ENCODE data around the gene AQP7. TPM values are rescaled to one million over a fixed set of nuclear protein-coding genes. Genes with fewer than 3 reads are reported as not detected.
"Not testable (repeated sequence)": the region's sequence is repeated elsewhere in the genome, so short reads cannot be mapped to it uniquely, and the experiment has no call there.

Gene AQP7
- total and polyA plus RNA-seq, 2 donors (not counting 1 experiment from before 2014, with no cell fraction given), result not detected

- Histone ChIP-seq H3K36me3 (replicated peaks in 1 of 2; ENCODE audit: control extremely low read depth in 1 of 2, control insufficient read depth in 1 of 2, extremely low read depth in 1 of 2, insufficient read depth in 2 of 2, low read length in 1 of 2) (no peaks in the 10 kb centered on the region), H3K27ac (ENCODE audit: low read length in 2 of 2) (no peak overlapping the region), H2AFZ (ENCODE audit: insufficient read depth, low read depth, low read length, poor library complexity, severe bottlenecking) (no peak overlapping the region), H3K4me3 (ENCODE audit: control extremely low read depth in 1 of 5, extremely low read depth in 1 of 5, insufficient read depth in 1 of 5, low read depth in 2 of 5, low read length in 4 of 5) (no peak overlapping the region), H3K9me3 (ENCODE audit: control extremely low read depth in 1 of 3, control insufficient read depth in 2 of 3, insufficient read depth in 1 of 3, low read length in 2 of 3) (no peaks in the 10 kb centered on the region), H3K4me2 (replicated peaks; ENCODE audit: low read depth, low read length, poor library complexity, severe bottlenecking) (no peak overlapping the region), H3K27me3 (replicated peaks in 1 of 4; ENCODE audit: control extremely low read depth in 1 of 4, control insufficient read depth in 3 of 4, insufficient read depth in 4 of 4, low read length in 3 of 4) (no peaks in the 10 kb centered on the region), H3K4me1 (ENCODE audit: control insufficient read depth in 2 of 2, insufficient read depth in 2 of 2, low read length in 2 of 2) (no peaks in the 10 kb centered on the region), H3K79me2 (ENCODE audit: control insufficient read depth, insufficient read depth, low read length) (no peaks in the 10 kb centered on the region), H4K20me1 (ENCODE audit: control insufficient read depth, insufficient read depth, low read length, poor library complexity, severe bottlenecking) (no peaks in the 10 kb centered on the region), H3K9ac (ENCODE audit: low read length) (no peak overlapping the region)
- Mint-ChIP-seq H3K4me3 (no peak overlapping the region), H3K9me3 (ENCODE audit: insufficient read depth) (no peaks in the 10 kb centered on the region), H3K4me1 (no peaks in the 10 kb centered on the region), H3K27ac (no peak overlapping the region), H3K27me3 (peaks cover 9% of the 10 kb centered on the region)
- ChIA-PET CTCF (interaction anchor here (0.7 to 2.4 kb wide), 5 partner anchors 18 to 317 kb away, joined by 3 to 24 read pairs (median 3); no protein-coding TSS in a partner anchor), POLR2A (no interaction called here)
- WGBS (ENCODE audit: insufficient coverage), result 91% methylated on average over 15 of the region's 17 CpGs
- intact Hi-C loops (cut with micrococcal nuclease), result loop anchor here (2.0 to 10.0 kb wide), 2 partner anchors 63 to 91 kb away; no protein-coding TSS in a partner anchor
- no peak for TF ChIP-seq EZH2 (IDR thresholded peaks at IDR 0.05; ENCODE audit: borderline replicate concordance, insufficient read depth, low read depth, low read length, poor library complexity, severe bottlenecking)
- no peak for TF ChIP-seq CTCF (IDR thresholded peaks at IDR 0.05)
- DNase-seq (no peak), ATAC-seq (ENCODE audit: low read depth) (no peak)
These were observed 1.8 kb upstream of the AQP7 start for GRCh38 chr9:33403941-33404787.

- H3K9me3 ChIP-seq (ENCODE audit: control extremely low read depth in 1 of 3, control insufficient read depth in 2 of 3, insufficient read depth in 1 of 3, low read length in 2 of 3); CTCF ChIA-PET; H4K20me1 ChIP-seq (ENCODE audit: control insufficient read depth, insufficient read depth, low read length, poor library complexity, severe bottlenecking); H3K9ac ChIP-seq (ENCODE audit: low read length); POLR2A ChIA-PET; H3K4me1 ChIP-seq (ENCODE audit: control insufficient read depth in 2 of 2, insufficient read depth in 2 of 2, low read length in 2 of 2); H3K27ac ChIP-seq (ENCODE audit: low read length in 2 of 2); H3K4me3 ChIP-seq (ENCODE audit: control extremely low read depth in 1 of 5, extremely low read depth in 1 of 5, insufficient read depth in 1 of 5, low read depth in 2 of 5, low read length in 4 of 5); H3K9me3 Mint-ChIP-seq (ENCODE audit: insufficient read depth); H3K27me3 ChIP-seq (replicated peaks in 1 of 4; ENCODE audit: control extremely low read depth in 1 of 4, control insufficient read depth in 3 of 4, insufficient read depth in 4 of 4, low read length in 3 of 4); H3K4me2 ChIP-seq (replicated peaks; ENCODE audit: low read depth, low read length, poor library complexity, severe bottlenecking); H3K27ac Mint-ChIP-seq; H3K4me1 Mint-ChIP-seq; ATAC-seq (ENCODE audit: low read depth); H2AFZ ChIP-seq (ENCODE audit: insufficient read depth, low read depth, low read length, poor library complexity, severe bottlenecking); H3K36me3 ChIP-seq (replicated peaks in 1 of 2; ENCODE audit: control extremely low read depth in 1 of 2, control insufficient read depth in 1 of 2, extremely low read depth in 1 of 2, insufficient read depth in 2 of 2, low read length in 1 of 2); H3K27me3 Mint-ChIP-seq; H3K79me2 ChIP-seq (ENCODE audit: control insufficient read depth, insufficient read depth, low read length); H3K4me3 Mint-ChIP-seq; DNase-seq: not testable (repeated sequence)
- intact Hi-C loops (cut with micrococcal nuclease), result loop anchor here (2.0 to 10.0 kb wide), 2 partner anchors 65 to 93 kb away; no protein-coding TSS in a partner anchor
- WGBS (ENCODE audit: insufficient coverage), result 100% methylated on average over 4 of the region's 10 CpGs
These were observed 559 bp downstream of the AQP7 start for GRCh38 chr9:33401809-33402208.

GRCh38 chr9:33399047-33399446 is 3.3 kb downstream of the AQP7 start:
- H3K4me1 ChIP-seq (ENCODE audit: control insufficient read depth in 2 of 2, insufficient read depth in 2 of 2, low read length in 2 of 2); H3K27me3 Mint-ChIP-seq; H3K4me2 ChIP-seq (replicated peaks; ENCODE audit: low read depth, low read length, poor library complexity, severe bottlenecking); H3K27ac Mint-ChIP-seq; intact Hi-C loops (cut with micrococcal nuclease); H3K79me2 ChIP-seq (ENCODE audit: control insufficient read depth, insufficient read depth, low read length); H4K20me1 ChIP-seq (ENCODE audit: control insufficient read depth, insufficient read depth, low read length, poor library complexity, severe bottlenecking); H3K9me3 Mint-ChIP-seq (ENCODE audit: insufficient read depth); H3K4me3 Mint-ChIP-seq; H3K9me3 ChIP-seq (ENCODE audit: control extremely low read depth in 1 of 3, control insufficient read depth in 2 of 3, insufficient read depth in 1 of 3, low read length in 2 of 3); POLR2A ChIA-PET; CTCF ChIA-PET; ATAC-seq (ENCODE audit: low read depth); H2AFZ ChIP-seq (ENCODE audit: insufficient read depth, low read depth, low read length, poor library complexity, severe bottlenecking); H3K27me3 ChIP-seq (replicated peaks in 1 of 4; ENCODE audit: control extremely low read depth in 1 of 4, control insufficient read depth in 3 of 4, insufficient read depth in 4 of 4, low read length in 3 of 4); DNase-seq; H3K27ac ChIP-seq (ENCODE audit: low read length in 2 of 2); H3K4me3 ChIP-seq (ENCODE audit: control extremely low read depth in 1 of 5, extremely low read depth in 1 of 5, insufficient read depth in 1 of 5, low read depth in 2 of 5, low read length in 4 of 5); H3K4me1 Mint-ChIP-seq; H3K9ac ChIP-seq (ENCODE audit: low read length); H3K36me3 ChIP-seq (replicated peaks in 1 of 2; ENCODE audit: control extremely low read depth in 1 of 2, control insufficient read depth in 1 of 2, extremely low read depth in 1 of 2, insufficient read depth in 2 of 2, low read length in 1 of 2): not testable (repeated sequence)
- 63% methylated on average over 2 of the region's 4 CpGs for WGBS (ENCODE audit: insufficient coverage)

Measured in B cell (primary cell).